ENCODE data around the gene RIT2.

RIT2 gene

GRCh38 chr18:43115076-43115921 lies at the start of gene RIT2:
Gene RIT2 (minus strand): TSS chr18:43115685.
- no peak for DNase-seq (ENCODE audit: low spot score)

GRCh38 chr18:43161528-43161927 lies 46.0 kb upstream of the RIT2 start:
- DNase-seq (ENCODE audit: low spot score) = no peak

- no peak for DNase-seq (ENCODE audit: low spot score)
Observed at GRCh38 chr18:43160509-43160908, 45.0 kb upstream of the RIT2 start.

GRCh38 chr18:43159926-43160325 lies 44.4 kb upstream of the RIT2 start:
- no peak for DNase-seq (ENCODE audit: low spot score)

- DNase-seq (ENCODE audit: low spot score) = no peak
Observed at GRCh38 chr18:43159086-43159770, 43.7 kb upstream of the RIT2 start.

GRCh38 chr18:43158381-43158780 lies 42.9 kb upstream of the RIT2 start:
- no peak for DNase-seq (ENCODE audit: low spot score)

- no peak for DNase-seq (ENCODE audit: low spot score)
Observed at GRCh38 chr18:43155842-43156241, 40.4 kb upstream of the RIT2 start.

- DNase-seq (ENCODE audit: low spot score) = no peak
Observed at GRCh38 chr18:43148231-43148630, 32.7 kb upstream of the RIT2 start.

GRCh38 chr18:43141208-43141607 lies 25.7 kb upstream of the RIT2 start:
- DNase-seq (ENCODE audit: low spot score) = no peak

GRCh38 chr18:43139288-43139946 lies 23.9 kb upstream of the RIT2 start:
- DNase-seq (ENCODE audit: low spot score) = no peak

GRCh38 chr18:43134876-43135275 lies 19.4 kb upstream of the RIT2 start:
- no peak for DNase-seq (ENCODE audit: low spot score)

GRCh38 chr18:43130716-43131260 lies 15.3 kb upstream of the RIT2 start:
- DNase-seq (ENCODE audit: low spot score) = no peak

GRCh38 chr18:43129946-43130524 lies 14.6 kb upstream of the RIT2 start:
- DNase-seq (ENCODE audit: low spot score) = no peak

- DNase-seq (ENCODE audit: low spot score) = no peak
Observed at GRCh38 chr18:43125471-43125870, 10.0 kb upstream of the RIT2 start.

- no peak for DNase-seq (ENCODE audit: low spot score)
Observed at GRCh38 chr18:43122955-43123354, 7.5 kb upstream of the RIT2 start.

GRCh38 chr18:43116699-43117294 lies 1.3 kb upstream of the RIT2 start:
- DNase-seq (ENCODE audit: low spot score) = no peak

- DNase-seq (ENCODE audit: low spot score) = no peak
Observed at GRCh38 chr18:43113220-43113895, 2.1 kb downstream of the RIT2 start.

- no peak for DNase-seq (ENCODE audit: low spot score)
Observed at GRCh38 chr18:43108882-43109281, 6.6 kb downstream of the RIT2 start.

- DNase-seq (ENCODE audit: low spot score) = no peak
Observed at GRCh38 chr18:43108469-43108868, 7.0 kb downstream of the RIT2 start.

GRCh38 chr18:43093646-43094045 lies 21.8 kb downstream of the RIT2 start:
- no peak for DNase-seq (ENCODE audit: low spot score)

GRCh38 chr18:43092539-43092938 lies 22.9 kb downstream of the RIT2 start:
- no peak for DNase-seq (ENCODE audit: low spot score)
